ENCODE measurements around the gene PPP1R7.

Gene PPP1R7

DNA sequence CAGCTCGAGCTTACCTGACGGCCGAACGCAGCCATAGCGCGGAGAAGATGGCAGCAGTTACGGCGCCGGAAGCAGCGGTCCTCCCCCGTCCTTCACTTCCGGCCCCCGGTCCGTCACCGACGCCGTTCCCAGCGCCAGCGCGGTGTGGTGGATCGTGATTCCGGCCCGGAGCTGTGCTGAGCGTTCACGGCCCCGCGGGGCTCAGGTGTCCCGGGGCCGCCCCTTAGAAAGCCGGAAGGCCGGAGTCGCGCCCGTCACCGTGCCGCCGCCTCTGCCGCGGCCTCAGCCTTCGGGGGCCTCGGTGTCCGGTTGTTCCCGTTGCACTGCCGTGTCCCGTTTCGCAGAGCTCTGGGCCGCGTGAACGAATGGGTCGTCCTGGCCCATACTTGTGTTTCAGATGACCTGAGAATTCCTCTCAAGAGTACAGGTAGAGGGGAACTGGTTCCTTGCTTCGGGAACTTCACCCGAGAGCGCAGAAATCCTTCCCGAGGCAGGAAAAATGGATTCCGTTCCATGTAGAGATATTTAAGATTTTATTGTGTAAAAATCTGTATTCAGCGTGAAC lies 47.9 kb upstream of the PPP1R7 start, which contains the start of gene MTERF4 (continued):
- TF ChIP-seq PRDM10 (tag by site-specific recombination; IDR thresholded peaks at IDR 0.05): peak; percentile 68
- peak; percentile 99 for TF ChIP-seq ZNF600 (tag by site-specific recombination; IDR thresholded peaks at IDR 0.05)
- TF ChIP-seq ZFP69B (tag by site-specific recombination; IDR thresholded peaks at IDR 0.05): peak; percentile 69
- TF ChIP-seq ZNF544 (tag by site-specific recombination; IDR thresholded peaks at IDR 0.05): no peak
- peak; percentile 57; the same call in 1 of the 2 replicates for TF ChIP-seq GLIS2 (tag by site-specific recombination; IDR thresholded peaks at IDR 0.05)
- peak; percentile 70 for TF ChIP-seq ZNF701 (tag by site-specific recombination; IDR thresholded peaks at IDR 0.05)
- TF ChIP-seq ZNF18 (tag by site-specific recombination; IDR thresholded peaks at IDR 0.05): 0 out of 2 replicates have a peak, but pooled peaks have one; percentile 17
- peak; percentile 23; the same call in 1 of the 2 replicates for TF ChIP-seq TRIM28 (IDR thresholded peaks at IDR 0.05; ENCODE audit: borderline replicate concordance, low read length)
- no peak for TF ChIP-seq ZNF174 (tag by site-specific recombination; IDR thresholded peaks at IDR 0.05)

DNA sequence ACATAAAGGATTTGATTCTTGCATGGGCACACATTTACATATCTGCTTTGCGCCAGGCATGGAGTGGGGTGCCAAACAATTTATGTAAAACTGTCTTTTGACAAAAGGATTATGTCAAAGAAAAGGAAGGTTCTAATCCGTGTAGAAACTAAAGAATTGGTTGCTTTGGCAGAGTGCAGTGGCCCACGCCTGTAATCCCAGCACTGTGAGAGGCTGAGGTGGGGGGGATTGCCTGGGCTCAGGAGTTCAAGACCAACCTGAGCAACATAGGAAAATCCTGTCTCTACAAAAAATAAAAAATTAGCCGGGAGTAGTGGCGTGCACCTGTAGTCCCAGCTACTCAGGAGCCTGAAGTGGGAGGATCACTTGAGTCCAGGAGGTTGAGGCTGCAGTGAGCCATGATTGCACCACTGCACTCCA lies 47.1 kb upstream of the PPP1R7 start:
- H3K4me3 ChIP-seq (ENCODE audit: low read depth, low read length): peak overlapping the region; percentile 100
- POLR2A ChIA-PET: no interaction called here
- H3K4me1 ChIP-seq (ENCODE audit: control insufficient read depth, insufficient read depth, low read length): peaks cover 4% of the 10 kb centered on the region; the same call in 1 of the 2 replicates
- H3K27ac ChIP-seq (ENCODE audit: extremely low read depth, low read depth, low read length): peak overlapping the region; percentile 73; the same call in 1 of the 2 replicates
- peaks cover 9 to 46% of the 10 kb centered on the region in 2 experiments for H3K36me3 ChIP-seq (ENCODE audit: control insufficient read depth in 2 of 2, insufficient read depth in 1 of 2, low read length in 2 of 2)
- CTCF ChIA-PET: no interaction called here
- H3K9me3 ChIP-seq (ENCODE audit: control insufficient read depth, insufficient read depth, low read depth, low read length): no peaks in the 10 kb centered on the region
- TF ChIP-seq, protein P1, sequence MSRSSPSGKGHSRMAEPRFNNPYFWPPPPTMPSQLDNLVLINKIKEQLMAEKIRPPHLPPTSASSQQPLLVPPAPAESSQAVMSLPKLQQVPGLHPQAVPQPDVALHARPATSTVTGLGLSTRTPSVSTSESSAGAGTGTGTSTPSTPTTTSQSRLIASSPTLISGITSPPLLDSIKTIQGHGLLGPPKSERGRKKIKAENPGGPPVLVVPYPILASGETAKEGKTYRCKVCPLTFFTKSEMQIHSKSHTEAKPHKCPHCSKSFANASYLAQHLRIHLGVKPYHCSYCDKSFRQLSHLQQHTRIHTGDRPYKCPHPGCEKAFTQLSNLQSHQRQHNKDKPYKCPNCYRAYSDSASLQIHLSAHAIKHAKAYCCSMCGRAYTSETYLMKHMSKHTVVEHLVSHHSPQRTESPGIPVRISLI (tag by site-specific recombination; IDR thresholded peaks at IDR 0.05): no peak
- TF ChIP-seq TSHZ1 (tag by site-specific recombination; IDR thresholded peaks at IDR 0.05; ENCODE audit: borderline replicate concordance) (no peak), SALL2 (tag by site-specific recombination; IDR thresholded peaks at IDR 0.05; ENCODE audit: borderline replicate concordance) (no peak), ZNF248 (tag by site-specific recombination; IDR thresholded peaks at IDR 0.05) (no peak), ZNF785 (tag by site-specific recombination; IDR thresholded peaks at IDR 0.05) (no peak), ZNF221 (tag by site-specific recombination; IDR thresholded peaks at IDR 0.05; ENCODE audit: borderline replicate concordance) (no peak), ZNF645 (tag by site-specific recombination; IDR thresholded peaks at IDR 0.05) (no peak), ZNF239 (tag by site-specific recombination; IDR thresholded peaks at IDR 0.05) (no peak), ZNF830 (tag by site-specific recombination; IDR thresholded peaks at IDR 0.05; ENCODE audit: low read depth) (no peak), MYNN (tag by site-specific recombination; IDR thresholded peaks at IDR 0.05; ENCODE audit: borderline replicate concordance) (no peak), ZNF639 (tag by site-specific recombination; IDR thresholded peaks at IDR 0.05) (no peak)
